Head of caudate nucleus (tissue), 42 donors: ENCODE data around the gene DCLK1.

ENCODE experiments used
- DNase-seq, 42 donors: peaks; one replicate each; pipeline versions ENCODE4 v3.0.0 to v3.0.0-alpha.2; 2020 to 2021; ENCODE audit warnings: mixed read lengths in 7 of 42
- intact Hi-C: fragments of 100-400 bp; cut with DNase I; formaldehyde crosslinking; loops from one replicate; pipeline ENCODE4 v1.15.0; 2022

Gene DCLK1

DNA sequence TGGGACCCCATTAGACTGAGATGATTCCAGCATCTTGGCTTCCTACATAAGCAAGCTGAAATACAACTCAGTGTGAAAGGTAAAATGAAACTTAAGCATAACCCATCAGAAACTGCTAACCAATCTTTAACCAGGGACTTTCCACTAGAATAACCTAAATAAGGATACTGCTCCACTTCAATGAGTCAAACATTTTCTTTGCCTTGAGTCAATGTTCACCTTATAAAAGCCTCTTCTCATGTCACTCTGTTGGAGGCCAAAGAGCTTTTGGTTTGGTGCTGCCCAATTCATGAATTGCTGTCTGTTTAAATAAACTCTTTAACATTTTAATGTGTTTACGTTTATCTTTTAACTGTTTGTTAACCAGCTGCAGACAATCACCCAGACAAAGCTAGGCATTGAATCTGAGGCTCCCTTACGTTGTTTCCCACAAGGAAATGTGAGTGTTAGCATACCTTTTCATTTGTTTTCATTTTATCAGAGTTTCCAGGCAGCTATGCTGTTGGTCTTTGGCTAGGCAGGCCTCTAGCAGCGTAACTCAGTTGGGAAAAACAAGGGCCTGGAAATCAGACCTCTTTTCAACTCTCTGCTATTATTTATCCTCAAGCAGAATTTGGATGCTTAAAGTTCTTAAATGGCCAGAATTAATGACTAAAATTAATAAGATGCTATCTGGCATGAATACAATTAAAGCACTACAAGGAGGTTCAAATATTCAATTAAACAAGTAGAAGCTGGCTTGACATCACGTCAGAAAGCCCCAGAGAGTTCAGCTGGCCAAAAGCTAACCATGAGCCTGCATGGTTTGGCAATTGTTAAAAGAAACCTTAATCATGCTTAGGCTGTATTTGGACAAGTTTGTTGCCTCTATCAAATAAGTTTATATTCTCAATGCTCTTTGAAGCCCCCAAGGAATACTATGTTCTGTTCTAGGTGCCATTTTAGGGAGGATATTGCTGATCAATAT is 200.2 kb downstream of the DCLK1 start:
- no peak for DNase-seq
- intact Hi-C loops: no loop called here

DNA sequence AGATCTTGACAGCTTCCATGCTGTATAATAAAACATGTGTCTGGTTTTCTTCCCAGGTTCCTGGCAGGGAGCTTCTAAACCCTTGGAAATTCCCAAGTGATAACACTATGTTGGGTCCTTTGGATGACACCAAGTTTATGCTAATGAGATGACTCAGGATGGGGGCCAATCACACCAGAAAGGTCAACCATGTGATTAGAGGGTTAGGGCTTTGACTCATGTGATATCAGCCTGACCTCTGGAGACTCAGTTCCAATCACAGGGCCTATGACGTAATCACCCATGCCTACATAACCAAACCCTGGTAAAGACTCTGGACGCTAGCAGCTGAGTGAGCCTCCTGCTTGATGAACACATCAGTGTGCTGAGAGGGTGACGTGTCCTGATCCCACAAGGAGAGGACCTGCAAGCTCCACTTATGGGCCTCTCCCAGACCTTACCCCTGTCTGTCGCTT is 203.6 kb downstream of the DCLK1 start:
- no peak for DNase-seq
- intact Hi-C loops: no loop called here

DNA sequence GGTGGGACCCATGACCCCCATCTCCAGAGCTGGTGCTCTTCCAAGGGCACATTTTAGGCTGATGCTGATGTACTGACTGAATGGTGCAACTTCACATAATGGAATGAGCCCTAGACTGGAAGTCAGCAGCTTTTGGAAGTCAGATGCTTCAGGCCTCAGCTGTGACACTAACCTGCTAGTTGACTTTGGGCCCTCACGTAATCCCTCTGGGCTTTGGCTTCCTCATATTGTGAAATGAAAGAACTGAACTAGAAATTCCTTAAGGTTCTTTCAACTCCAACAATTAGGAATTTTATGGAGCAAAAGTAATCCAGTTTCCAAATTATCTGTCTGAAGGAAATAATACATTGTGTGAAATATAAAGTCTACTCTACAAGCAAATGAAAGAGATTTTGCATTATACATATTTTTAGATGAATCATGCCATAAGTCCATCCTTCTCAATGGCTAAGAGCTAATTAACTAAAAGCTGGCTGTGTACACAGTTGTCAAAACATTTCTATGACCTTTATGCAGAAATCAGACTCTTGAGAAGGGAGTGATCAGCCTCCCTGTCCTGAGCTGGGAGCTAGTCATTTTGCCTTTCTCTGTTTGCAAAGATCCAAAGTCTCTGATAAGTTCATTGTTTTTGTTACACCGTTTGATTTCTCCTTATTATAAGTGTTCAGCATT is 204.2 kb downstream of the DCLK1 start:
- DNase-seq: no peak

DNA sequence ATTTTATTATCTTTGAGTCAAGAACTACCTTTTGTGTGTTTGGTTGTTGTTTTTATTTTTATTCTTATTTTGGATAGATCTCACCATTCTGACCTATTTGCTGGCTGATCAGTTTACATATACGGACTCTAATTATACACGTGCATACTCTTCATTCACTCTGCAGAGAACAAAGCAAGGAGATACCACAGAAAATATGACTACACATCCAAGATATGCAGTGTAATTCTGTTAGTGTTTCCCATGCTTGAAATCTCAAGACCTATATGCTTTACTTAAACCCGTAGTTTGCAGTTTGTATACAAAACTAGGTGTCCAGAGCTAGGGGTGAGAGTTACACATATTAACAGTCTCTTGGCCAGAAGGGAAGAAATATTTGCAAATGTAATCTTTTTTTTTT is 205.5 kb downstream of the DCLK1 start:
- no peak for DNase-seq
- intact Hi-C loops: no loop called here

More for the DNA sequence above, 204.2 kb downstream of the DCLK1 start:
- intact Hi-C loops: no loop called here

DNA sequence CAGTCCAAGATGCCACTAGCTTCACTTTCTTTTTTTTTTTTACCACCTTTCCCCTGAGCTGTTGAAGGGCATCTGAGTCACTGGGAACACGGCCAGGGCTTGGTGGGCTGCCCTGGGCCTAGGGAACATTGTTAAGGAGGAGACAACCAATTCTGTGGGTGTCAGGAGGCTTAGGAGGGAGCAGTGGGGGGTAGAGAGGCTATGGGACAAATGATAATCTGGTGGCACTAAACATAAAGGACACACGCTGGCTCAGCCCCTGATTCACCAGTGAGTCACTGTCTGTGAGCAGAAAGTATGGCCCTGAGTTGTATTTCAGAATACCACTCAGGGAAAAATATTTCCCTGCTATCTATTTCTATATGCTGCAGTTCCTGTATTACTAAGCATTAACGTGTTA is 207.8 kb downstream of the DCLK1 start:
- DNase-seq: no peak
- intact Hi-C loops: no loop called here

DNA sequence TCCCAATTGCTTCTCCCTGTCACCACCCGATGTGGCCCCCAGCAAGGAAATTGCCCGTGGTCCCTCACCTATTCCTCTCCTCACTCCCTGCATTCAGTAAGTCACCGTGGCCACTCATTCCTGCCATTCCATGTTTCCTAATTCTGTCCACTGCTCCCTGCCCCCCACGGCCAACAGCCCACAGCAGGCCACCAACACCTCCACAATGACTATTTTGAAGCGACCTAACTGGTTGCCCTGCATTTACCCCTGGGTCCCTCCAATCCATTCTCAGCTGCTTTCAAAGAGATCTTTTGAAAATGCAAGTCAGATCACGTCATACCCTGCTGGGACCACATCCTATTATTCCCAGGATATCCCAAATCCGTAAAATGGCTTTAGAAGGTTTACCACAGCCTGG is 210.4 kb downstream of the DCLK1 start:
- intact Hi-C loops: no loop called here
- DNase-seq: no peak

DNA sequence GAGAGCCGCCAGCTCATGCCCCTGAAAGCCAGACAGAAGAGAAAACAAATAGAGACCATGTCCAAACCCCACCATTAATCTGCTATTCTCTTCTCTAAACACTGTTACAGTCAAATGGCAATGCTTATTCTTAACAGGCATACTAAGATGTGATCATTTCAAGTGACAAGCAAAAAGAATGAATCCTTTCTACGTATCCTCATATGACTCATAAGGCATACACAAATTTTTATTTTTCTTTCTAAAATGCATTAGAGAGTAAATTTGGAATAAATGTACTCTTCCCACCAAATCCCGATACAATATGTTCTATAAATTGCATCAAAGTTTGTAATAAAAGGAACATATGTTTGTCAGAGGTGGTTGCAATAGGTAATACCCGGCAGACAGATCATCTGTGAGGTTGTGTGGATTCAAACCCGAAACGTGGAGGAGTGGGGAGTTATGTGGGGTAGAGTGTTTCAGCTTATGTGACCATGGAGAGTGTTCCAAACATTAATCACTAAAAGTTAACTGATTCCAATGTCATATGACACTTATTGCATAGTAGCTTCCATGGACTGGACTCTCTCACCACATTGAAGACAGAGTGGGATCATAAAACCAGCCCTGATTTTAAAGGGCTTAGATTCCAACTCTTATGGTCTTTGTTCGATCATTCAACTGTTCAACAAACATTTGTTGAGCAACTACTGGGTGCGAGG is 213.1 kb downstream of the DCLK1 start:
- intact Hi-C loops: no loop called here
- no peak for DNase-seq

DNA sequence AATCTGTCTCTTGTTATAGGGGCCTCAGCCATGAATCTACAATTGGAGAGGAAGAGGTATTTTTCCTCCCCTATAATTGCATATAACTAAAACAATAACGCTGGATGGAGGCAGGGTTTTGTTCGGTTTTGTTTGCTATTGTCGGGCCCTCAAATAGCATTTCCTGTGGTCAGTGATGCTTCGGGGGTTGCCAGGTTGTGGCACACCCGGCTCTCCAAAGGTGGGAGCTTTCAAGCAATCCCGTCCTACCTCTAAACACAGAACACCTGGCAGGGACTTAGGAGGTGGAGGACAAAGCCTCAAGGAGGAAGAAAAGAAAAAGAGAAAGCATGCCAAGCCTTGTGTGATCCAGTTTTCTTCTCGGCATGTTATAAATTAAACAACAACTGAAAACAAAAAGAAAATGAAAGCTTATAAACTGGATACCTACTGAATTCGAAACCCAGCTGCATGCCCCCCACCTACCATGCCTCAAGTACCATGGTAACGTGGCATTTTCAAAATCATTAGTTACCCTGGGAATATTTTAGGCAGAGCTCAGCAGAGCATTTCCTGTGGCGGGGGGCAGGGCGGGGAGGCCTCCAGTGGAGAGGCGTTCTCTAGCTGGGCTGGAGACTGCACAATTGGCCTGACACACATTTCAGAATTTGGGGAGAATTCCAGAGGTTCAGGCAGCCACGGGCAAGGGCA is 213.8 kb downstream of the DCLK1 start:
- DNase-seq: no peak
- intact Hi-C loops: no loop called here

DNA sequence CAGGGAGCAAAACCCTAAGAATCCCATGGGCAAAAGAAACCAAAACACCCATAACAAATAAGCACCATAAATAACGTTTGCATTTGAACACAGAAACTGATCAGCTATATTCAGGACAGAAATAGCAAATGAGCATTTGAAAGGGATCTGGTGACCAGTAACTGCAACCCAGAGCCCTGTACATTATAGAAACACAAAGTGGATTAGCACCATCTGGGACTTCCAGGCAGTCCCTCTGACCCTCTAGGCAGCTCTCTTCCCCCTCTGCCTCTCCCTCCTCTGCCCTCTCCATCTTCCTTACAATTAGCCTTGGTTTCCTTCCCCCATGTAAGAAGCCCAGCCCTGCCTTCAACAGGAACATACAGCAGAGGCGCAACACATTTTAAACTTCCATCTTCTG is 215.0 kb downstream of the DCLK1 start:
- no peak for DNase-seq
- intact Hi-C loops: no loop called here

DNA sequence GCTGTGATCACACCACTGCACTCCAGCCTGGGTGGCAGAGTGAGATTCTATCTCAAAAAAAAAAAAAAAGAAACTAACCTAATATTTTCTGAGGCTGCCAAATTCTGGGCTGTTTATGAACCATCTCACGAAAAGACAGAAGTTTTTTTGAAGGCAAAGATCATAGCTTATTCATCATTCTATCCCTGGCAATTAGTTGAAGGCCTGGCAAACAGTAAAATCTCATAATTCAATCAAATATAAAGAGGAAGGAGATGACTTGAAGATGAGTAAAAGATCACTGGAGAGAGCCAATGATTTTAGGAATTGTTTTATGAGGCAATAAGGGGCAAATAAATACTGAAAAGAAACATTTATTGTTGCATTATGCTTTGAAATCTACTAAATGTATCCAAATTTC is 216.5 kb downstream of the DCLK1 start:
- no peak for DNase-seq
- intact Hi-C loops: no loop called here

DNA sequence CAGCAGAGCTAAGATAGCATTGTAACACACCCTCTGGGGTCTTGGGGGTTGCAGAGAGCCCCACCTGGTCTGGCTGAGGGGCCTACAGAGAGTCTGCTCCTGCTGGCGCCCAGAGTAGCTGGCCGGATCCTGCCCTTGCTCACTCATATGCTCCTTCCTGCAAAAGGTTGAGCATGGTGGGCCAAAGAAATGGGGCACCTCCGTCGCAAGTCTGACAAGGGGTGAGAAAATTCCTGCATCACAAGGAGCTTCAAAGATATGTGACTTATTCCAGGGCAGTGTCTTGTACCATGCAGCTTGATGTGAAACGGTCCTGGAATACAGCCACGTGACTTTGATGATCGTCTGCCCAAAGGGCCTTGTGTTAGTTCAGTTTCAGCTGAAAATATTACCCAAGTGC is 218.3 kb downstream of the DCLK1 start:
- DNase-seq: no peak
- intact Hi-C loops: no loop called here

DNA sequence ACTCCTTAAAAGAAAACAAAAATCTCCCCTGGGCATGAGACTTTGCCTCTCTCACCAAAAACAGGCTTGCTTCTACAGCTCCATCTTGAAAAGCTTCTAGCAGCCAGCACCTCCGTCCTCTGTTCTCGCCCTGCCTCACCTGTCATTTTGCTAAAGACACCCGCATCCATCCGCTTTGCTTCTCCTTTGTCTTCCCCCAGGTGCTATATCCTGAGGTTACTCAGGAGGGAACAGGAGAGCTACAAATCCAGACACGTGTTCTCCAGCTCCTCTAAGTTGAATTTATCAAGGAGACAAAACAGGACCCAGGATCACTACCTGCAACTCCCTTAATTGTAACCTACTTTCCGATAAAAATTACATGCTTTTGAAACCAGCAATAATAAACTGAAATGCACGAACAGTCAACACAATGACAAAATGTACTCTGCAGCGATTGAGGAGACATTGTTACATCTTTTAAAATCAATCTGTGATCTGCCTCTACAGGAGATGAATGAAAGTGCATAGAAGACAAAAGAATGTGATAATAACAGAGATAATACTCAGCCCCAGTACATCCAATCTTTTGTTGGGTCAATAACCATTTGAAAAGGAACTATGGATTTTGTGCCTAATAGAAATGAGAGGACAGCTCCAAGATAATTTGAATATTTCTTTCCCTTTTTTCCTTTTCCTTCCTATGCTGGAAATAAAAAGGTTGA is 221.2 kb downstream of the DCLK1 start:
- DNase-seq: peak in 10 of 42 donors; percentile 13 to 64 (median 30)
- intact Hi-C loops: no loop called here

DNA sequence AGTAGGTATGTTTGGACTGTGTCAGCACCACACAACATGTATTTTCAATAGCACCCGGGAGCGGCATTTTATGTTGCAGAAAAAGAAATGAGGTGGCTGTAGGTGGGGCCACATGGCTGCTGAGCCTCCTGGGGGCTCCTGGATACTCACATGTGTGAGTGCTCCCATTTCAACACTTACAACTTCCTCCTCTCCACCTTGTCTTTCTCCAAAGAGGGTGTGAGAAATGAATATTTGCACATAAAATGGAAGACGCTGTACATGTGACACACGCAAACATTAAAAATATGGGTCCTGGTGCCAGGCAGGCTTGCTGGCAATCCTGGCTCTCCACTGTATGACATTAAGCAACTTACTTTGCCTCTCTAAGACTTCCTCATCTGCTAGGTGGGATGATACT is 222.1 kb downstream of the DCLK1 start:
- intact Hi-C loops: no loop called here
- no peak for DNase-seq

DNA sequence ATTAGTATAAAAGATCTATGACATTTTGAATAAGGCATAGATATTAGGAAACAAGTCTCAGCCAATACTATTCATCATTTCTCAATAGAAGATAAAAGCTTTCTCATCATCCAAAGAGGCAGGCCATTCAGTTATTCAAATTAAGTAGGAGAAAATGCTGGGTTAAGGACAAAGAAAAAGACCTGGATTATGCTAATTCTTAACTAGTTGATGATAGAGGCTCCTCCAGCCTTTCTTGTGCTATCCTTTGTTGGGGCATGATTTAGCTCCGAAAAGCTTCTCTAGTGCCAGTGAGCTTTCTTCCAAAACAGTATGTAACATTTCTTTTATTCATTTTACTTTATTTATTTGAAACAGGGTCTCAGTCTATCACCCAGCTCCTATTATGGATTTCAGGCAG is 223.0 kb downstream of the DCLK1 start:
- DNase-seq: no peak
- intact Hi-C loops: no loop called here

DNA sequence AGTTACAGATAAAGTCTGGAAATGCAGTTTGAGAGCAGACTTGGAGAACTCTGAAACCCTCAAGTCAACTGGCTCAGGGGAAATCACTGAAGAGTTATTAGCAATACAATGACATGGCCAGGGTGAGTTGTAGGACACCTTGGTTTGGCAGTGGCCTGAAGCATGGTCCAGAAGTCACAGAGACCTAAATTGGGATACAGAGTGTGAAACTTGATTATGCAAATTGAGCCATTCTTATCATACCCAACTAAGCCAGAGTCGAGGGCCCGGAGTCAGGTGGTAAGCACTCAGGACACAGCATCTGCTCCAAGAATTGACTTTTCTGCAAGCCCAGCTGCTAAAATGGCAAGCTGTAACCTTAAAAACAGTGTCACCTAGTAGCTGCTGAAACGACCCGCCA is 224.5 kb downstream of the DCLK1 start:
- intact Hi-C loops: no loop called here
- DNase-seq: no peak

DNA sequence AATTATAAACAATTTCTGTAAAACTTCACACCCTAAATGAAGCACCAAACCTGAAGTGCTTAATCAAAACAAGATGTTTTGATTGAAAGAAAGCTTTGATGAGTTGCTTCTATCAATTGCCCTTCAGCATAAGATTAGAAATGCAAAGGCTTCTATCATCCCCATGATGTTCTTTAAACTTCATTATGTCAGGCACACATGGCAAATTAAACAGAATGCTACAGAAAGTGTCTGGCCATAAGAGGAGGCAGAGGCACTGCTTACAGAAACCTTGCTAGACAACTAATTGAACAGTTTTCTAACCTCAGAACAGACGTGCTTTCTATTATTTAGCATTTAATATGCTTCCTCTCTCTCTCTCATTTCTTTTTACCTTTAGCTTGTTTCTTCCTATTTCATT is 228.1 kb downstream of the DCLK1 start:
- intact Hi-C loops: no loop called here

DNA sequence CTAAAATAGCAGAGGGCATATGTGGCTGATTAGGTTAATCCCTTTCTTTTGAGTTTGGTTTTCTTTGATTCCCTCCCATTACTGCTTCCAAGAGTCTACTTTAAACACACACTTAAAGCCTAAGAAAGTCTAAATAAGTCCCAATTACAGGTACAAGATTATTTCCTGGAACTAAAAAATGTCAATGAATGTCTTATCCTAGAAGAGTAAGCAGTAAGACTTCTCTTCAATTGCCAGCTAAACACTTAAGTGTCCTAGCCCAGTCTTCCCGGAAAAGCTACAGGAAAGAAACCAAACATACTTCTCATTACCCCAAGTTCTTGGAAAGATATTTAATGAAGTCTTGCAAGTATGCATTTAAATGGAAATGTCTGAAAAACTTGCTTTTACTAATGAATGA is 233.1 kb downstream of the DCLK1 start:
- intact Hi-C loops: no loop called here
- DNase-seq: no peak

More for the DNA sequence above, 228.1 kb downstream of the DCLK1 start:
- DNase-seq: no peak

DNA sequence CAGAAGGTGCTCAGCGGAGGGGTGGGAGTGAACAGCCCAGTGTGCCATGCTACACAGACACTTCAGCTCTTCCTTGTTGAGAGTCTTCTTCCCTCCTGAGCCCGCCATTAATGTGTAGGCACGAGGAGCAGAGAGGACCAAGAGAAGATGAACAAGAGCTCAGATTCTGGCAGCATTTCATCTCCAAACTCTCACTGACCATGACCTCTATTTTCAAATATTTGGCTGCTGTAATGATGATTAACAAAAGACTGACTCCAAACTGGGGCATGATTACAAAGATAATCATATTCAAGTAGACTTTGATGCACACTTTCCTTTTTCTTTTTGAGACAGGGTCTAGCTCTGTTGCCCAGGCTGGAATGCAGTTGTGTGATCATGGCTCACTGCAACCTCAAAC is 236.5 kb downstream of the DCLK1 start:
- no peak for DNase-seq
- intact Hi-C loops: no loop called here
